Caco-2 (cell line): ENCODE measurements around the gene KRTAP1-5. TPM values are rescaled to one million over a fixed set of nuclear protein-coding genes. Genes with fewer than 3 reads are reported as not detected.

Source experiments
- BruUV-seq: library from RNA; stranded (reverse); fragments of 400-500 nt; replicated peaks from 2 replicates; lab custom pipeline; 2021; lab: Mats Ljungman, UMichigan
- CTCF ChIA-PET: fragments of 300-600 bp; sonication (Branson Sonifier 250); formaldehyde crosslinking; loops from one replicate; lab custom pipeline; 2022; ENCODE audit warnings: antibody characterized with exemption; lab: Charles Lee
- POLR2A ChIA-PET: fragments of 300-600 bp; sonication (Branson Sonifier 250); formaldehyde crosslinking; loops from one replicate; lab custom pipeline; 2022; ENCODE audit warnings: antibody characterized with exemption; lab: Charles Lee
- DNase-seq, 2 experiments: peaks; one replicate each; pipeline versions ENCODE4 v3.0.0 to v3.0.0-alpha.2; 2020 to 2022
- H3K27me3 ChIP-seq: replicated peaks from 2 replicates; pipeline ENCODE4 v1.6.0; 2011; ENCODE audit warnings: low read length; ENCODE audit not compliant: control insufficient read depth, insufficient read depth
- H3K36me3 ChIP-seq: 2 replicates; pipeline ENCODE4 v1.5.1; 2011; ENCODE audit warnings: low read length; ENCODE audit not compliant: control insufficient read depth, insufficient read depth
- H3K4me1 ChIP-seq: fragments of 250-450 bp; sonication (Bioruptor Pico); 2 replicates; pipeline ENCODE4 v1.5.1; 2020; ENCODE audit warnings: mild to moderate bottlenecking
- H3K4me3 ChIP-seq: 2 replicates; pipeline ENCODE4 v1.5.1; 2011; ENCODE audit warnings: low read depth, mild to moderate bottlenecking, control low read depth, low read length
- H3K9me3 ChIP-seq: fragments of 250-450 bp; sonication (Bioruptor Pico); 2 replicates; pipeline ENCODE4 v1.5.1; 2020; ENCODE audit warnings: mild to moderate bottlenecking, moderate library complexity
- H3K27ac Mint-ChIP-seq: one replicate; pipeline ENCODE4 v1.8.0; 2022; ENCODE audit warnings: mixed read lengths; ENCODE audit not compliant: unreplicated experiment
- H3K27me3 Mint-ChIP-seq: one replicate; pipeline ENCODE4 v1.8.0; 2022; ENCODE audit warnings: mixed read lengths; ENCODE audit not compliant: insufficient read depth, unreplicated experiment
- H3K36me3 Mint-ChIP-seq: one replicate; pipeline ENCODE4 v1.8.0; 2022; ENCODE audit warnings: mild to moderate bottlenecking, mixed read lengths; ENCODE audit not compliant: insufficient read depth, unreplicated experiment
- H3K4me1 Mint-ChIP-seq: one replicate; pipeline ENCODE4 v1.8.0; 2022; ENCODE audit warnings: low read depth, mixed read lengths; ENCODE audit not compliant: unreplicated experiment
- H3K4me3 Mint-ChIP-seq: one replicate; pipeline ENCODE4 v1.8.0; 2022; ENCODE audit warnings: mild to moderate bottlenecking, moderate library complexity, mixed read lengths; ENCODE audit not compliant: unreplicated experiment
- H3K9me3 Mint-ChIP-seq: one replicate; pipeline ENCODE4 v1.8.0; 2022; ENCODE audit warnings: mixed read lengths; ENCODE audit not compliant: unreplicated experiment
- CTCF ChIP-seq, 2 experiments: fragments of 200-600 bp in 1 of 2; IDR thresholded peaks; 1 replicate in 1 of 2; 2 replicates in 1 of 2; pipeline versions ENCODE4 v1.5.1 to v1.8.0; 2011 to 2022; ENCODE audit warnings: antibody characterized with exemption in 1 of 2, control low read depth in 1 of 2, inconsistent platforms in 1 of 2, low read depth in 1 of 2, low read length in 1 of 2, mild to moderate bottlenecking in 1 of 2, moderate library complexity in 1 of 2; ENCODE audit not compliant: insufficient read depth in 1 of 2, severe bottlenecking in 1 of 2, unreplicated experiment in 1 of 2
- intact Hi-C: fragments of 100-400 bp; cut with micrococcal nuclease; formaldehyde crosslinking; loops from one replicate; pipeline ENCODE4 v1.10.0; 2022; ENCODE audit not compliant: unreplicated experiment
- total RNA-seq: library from RNA; stranded (reverse); gene quantifications from 2 replicates; pipeline ENCODE4 v1.2.3, GENCODE V29; 2022

The KRTAP1-5 gene
- total RNA-seq, 1 experiment from 2014 or later = not detected

GRCh38 chr17:41013606-41014005 is 13.4 kb downstream of the KRTAP1-5 start:
- Mint-ChIP-seq H3K4me3 (no peak overlapping the region), H3K27ac (no peak overlapping the region), H3K9me3 (peaks cover 37% of the 10 kb centered on the region), H3K36me3 (peaks cover 10% of the 10 kb centered on the region), H3K4me1 (peaks cover 50% of the 10 kb centered on the region), H3K27me3 (no peaks in the 10 kb centered on the region)
- H3K4me3 ChIP-seq = no peak overlapping the region
- H3K9me3 ChIP-seq = peaks cover 6% of the 10 kb centered on the region; the same call in 1 of the 2 replicates
- no peak for TF ChIP-seq CTCF (IDR thresholded peaks at IDR 0.05; ENCODE audit: insufficient read depth in 1 of 2, low read depth in 1 of 2, low read length in 1 of 2, severe bottlenecking in 1 of 2, unreplicated experiment in 1 of 2)
- peaks cover 57% of the 10 kb centered on the region for H3K4me1 ChIP-seq
- H3K36me3 ChIP-seq = no peaks in the 10 kb centered on the region
- intact Hi-C loops = no loop called here
- no peaks in the 10 kb centered on the region for H3K27me3 ChIP-seq
- ChIA-PET CTCF (no interaction called here), POLR2A (no interaction called here)
- no peak for DNase-seq
- BruUV-seq = no TSS peak

- H3K9me3 ChIP-seq = peaks cover 6% of the 10 kb centered on the region; the same call in 1 of the 2 replicates
- H3K27ac Mint-ChIP-seq = peak overlapping the region; percentile 69
These were observed 13.8 kb downstream of the KRTAP1-5 start for GRCh38 chr17:41013181-41013580.

GRCh38 chr17:41012326-41013120 is 14.5 kb downstream of the KRTAP1-5 start:
- Mint-ChIP-seq H3K27ac (peak overlapping the region; percentile 69), H3K27me3 (no peaks in the 10 kb centered on the region), H3K9me3 (peaks cover 37% of the 10 kb centered on the region), H3K36me3 (peaks cover 14% of the 10 kb centered on the region), H3K4me1 (peaks cover 48% of the 10 kb centered on the region), H3K4me3 (no peak overlapping the region)
- no TSS peak for BruUV-seq
- ChIA-PET CTCF (no interaction called here), POLR2A (no interaction called here)
- Histone ChIP-seq H3K36me3 (no peaks in the 10 kb centered on the region), H3K4me3 (no peak overlapping the region), H3K9me3 (peaks cover 12% of the 10 kb centered on the region; the same call in 1 of the 2 replicates), H3K4me1 (peaks cover 58% of the 10 kb centered on the region), H3K27me3 (no peaks in the 10 kb centered on the region)
- DNase-seq = no peak
- intact Hi-C loops = no loop called here
- TF ChIP-seq CTCF (IDR thresholded peaks at IDR 0.05; ENCODE audit: insufficient read depth in 1 of 2, low read depth in 1 of 2, low read length in 1 of 2, severe bottlenecking in 1 of 2, unreplicated experiment in 1 of 2) = no peak

More at GRCh38 chr17:41013181-41013580, 13.8 kb downstream of the KRTAP1-5 start:
- Mint-ChIP-seq H3K4me1 (peaks cover 52% of the 10 kb centered on the region), H3K36me3 (peaks cover 14% of the 10 kb centered on the region), H3K9me3 (peaks cover 37% of the 10 kb centered on the region), H3K4me3 (no peak overlapping the region), H3K27me3 (no peaks in the 10 kb centered on the region)
- intact Hi-C loops = no loop called here
- Histone ChIP-seq H3K4me3 (no peak overlapping the region), H3K36me3 (no peaks in the 10 kb centered on the region), H3K27me3 (no peaks in the 10 kb centered on the region), H3K4me1 (peaks cover 58% of the 10 kb centered on the region)
- DNase-seq = no peak
- ChIA-PET CTCF (no interaction called here), POLR2A (no interaction called here)
- no TSS peak for BruUV-seq
- TF ChIP-seq CTCF (IDR thresholded peaks at IDR 0.05; ENCODE audit: insufficient read depth in 1 of 2, low read depth in 1 of 2, low read length in 1 of 2, severe bottlenecking in 1 of 2, unreplicated experiment in 1 of 2) = no peak
